Stimulated activated CD8-positive, alpha-beta memory T cell treated with anti-CD3 and anti-CD28 coated beads, Interleukin-15, amount 100 ng/mL, for 24 hours (primary cell): ENCODE measurements around the gene APLP2.
"Not testable (repeated sequence)": the region's sequence is repeated elsewhere in the genome, so short reads cannot be mapped to it uniquely, and the experiment has no call there.

Experiments used
- DNase-seq: peaks from one replicate; pipeline ENCODE4 v3.0.0-alpha.2; 2020; ENCODE audit warnings: low read depth

The APLP2 gene

DNA sequence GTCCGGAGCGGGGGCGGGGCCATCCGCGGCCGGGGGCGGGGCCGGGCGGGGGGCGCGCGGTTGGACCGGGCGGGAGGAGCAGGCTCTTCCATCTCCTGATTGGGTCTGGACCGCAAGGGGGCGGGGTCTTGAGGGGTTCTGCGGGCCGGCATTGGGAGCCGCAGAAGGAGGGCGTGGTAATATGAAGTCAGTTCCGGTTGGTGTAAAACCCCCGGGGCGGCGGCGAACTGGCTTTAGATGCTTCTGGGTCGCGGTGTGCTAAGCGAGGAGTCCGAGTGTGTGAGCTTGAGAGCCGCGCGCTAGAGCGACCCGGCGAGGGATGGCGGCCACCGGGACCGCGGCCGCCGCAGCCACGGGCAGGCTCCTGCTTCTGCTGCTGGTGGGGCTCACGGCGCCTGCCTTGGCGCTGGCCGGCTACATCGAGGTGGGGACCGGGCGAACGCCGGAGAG lies at the start of gene APLP2:
TSS of gene APLP2 (plus strand) at position 236 of the 450 bp plus-strand sequence. CDS start at position 320, 84 bp downstream.
- peak; percentile 92 for DNase-seq

DNA sequence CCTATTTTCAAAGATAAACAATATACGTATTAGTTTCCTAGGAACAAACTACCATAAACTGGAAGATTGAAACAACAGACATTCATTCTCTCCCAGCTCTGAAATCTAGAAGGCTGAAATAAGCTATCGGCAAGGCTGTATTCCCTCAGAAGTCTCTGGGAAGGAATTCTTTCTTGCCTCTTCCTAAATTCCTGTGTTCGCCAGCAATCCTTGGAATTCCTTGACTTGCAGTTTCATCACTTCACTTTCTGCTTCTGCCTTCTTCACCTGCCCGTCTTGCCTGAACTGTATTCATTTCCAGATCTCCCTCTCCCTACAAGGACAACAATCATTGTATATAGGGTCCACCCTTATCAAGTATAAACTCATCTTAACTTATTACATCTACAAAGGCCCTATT lies 49.4 kb upstream of the APLP2 start:
- no peak for DNase-seq

GRCh38 chr11:130021606-130022005 lies 48.1 kb upstream of the APLP2 start:
- DNase-seq = not testable (repeated sequence)

DNA sequence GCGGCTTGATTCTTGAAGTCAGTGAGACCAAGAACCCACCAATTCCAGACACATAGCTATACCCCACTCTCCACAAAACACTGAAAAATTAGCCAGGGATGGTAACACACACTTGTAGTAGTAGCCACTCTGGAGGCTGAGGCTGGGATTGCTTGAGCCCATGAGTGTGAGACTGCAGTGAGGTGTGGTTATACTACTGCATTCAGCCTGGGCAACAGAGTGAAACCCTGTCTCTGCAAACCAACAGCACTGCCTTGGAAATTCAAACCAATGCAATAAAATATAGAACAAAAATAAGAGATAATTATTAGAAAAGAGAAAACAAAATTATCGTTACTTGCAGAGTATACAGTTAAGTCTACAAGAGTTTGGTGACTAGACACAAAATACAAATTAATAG lies 46.9 kb upstream of the APLP2 start:
- DNase-seq = no peak

- no peak for DNase-seq
These were observed 46.5 kb upstream of the APLP2 start for GRCh38 chr11:130023204-130023603.

GRCh38 chr11:130024361-130024760 lies 45.3 kb upstream of the APLP2 start:
- DNase-seq = no peak

DNA sequence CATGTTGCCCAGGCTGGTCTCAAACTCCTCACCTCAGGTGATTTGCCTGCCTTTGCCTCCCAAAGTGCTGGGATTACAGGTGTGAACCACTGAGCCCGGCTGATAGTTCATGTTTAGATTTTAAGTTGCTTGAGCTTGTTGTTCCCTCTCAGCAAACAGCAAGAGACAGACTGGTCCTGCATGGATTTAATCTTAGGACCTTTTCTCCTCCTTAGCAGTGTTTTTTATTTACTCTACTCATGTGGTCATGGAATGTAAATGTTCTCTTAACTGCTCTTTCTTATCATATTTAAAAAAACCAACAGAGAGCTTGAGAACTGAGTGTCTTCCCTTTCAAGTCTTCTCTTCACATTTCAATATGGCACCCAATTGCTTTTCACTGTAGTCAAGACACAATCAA lies 44.3 kb upstream of the APLP2 start:
- no peak for DNase-seq

- no peak for DNase-seq
These were observed 40.6 kb upstream of the APLP2 start for GRCh38 chr11:130029137-130029536.

- DNase-seq = no peak
These were observed 38.6 kb upstream of the APLP2 start for GRCh38 chr11:130031056-130031455.

DNA sequence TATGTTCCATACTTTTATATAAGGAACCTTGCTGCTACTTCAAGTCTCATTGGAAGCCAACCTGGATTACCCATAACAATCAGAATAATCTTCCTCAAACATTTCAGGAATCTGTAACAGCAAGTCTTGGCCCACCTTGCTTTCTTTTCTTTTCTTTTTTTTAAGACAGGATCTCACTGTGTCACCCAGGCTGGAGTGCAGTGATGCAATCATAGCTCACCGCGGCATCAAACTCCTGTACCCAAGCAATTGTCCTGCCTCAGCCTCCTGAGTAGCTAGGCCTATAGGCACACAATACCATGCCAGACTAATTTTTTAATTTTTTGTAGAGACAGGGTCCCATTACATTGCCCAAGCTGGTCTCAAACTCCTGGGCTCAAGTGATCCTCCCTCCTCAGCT lies 37.7 kb upstream of the APLP2 start:
- DNase-seq = no peak

DNA sequence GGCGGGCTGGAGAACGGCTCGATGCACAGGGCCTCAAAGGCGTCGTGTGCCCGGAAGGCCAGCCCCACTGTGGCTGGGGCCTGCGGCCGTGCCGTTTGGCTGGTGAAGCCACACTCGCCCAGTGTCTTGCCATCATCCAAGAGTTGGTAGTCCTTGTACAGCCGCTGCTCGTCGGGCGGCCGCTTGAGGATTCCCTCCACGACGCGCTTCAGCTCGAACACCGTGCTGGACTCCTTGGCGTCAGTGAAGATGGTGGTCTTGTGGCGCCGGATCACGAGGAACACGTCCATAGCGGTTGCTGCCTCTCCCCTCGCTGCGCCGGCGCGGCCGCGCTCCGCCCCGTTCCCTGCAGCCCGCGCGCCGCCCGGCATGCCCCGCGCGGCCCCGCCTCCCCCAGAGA lies 36.8 kb upstream of the APLP2 start:
- no peak for DNase-seq

GRCh38 chr11:130034236-130034635 lies 35.5 kb upstream of the APLP2 start:
- DNase-seq = no peak

DNA sequence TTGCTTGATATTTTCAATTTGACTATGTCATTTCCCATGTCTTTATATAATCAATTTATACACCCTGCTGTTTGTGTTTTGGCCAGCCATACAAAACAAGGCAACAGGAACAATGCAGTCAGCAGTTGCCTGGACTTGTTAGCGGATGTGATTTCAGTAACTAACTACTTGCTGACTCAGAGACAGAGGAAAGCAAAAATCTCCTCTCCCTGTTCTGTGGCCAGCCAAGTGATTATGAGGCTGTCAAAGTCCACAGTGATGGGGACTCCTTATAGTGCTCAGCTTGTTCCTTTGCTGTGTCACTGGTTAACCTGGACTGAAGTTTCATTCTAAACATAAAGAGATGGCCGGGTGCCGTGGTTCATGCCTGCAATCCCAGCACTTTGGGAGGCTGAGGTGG lies 32.6 kb upstream of the APLP2 start:
- DNase-seq = no peak

DNA sequence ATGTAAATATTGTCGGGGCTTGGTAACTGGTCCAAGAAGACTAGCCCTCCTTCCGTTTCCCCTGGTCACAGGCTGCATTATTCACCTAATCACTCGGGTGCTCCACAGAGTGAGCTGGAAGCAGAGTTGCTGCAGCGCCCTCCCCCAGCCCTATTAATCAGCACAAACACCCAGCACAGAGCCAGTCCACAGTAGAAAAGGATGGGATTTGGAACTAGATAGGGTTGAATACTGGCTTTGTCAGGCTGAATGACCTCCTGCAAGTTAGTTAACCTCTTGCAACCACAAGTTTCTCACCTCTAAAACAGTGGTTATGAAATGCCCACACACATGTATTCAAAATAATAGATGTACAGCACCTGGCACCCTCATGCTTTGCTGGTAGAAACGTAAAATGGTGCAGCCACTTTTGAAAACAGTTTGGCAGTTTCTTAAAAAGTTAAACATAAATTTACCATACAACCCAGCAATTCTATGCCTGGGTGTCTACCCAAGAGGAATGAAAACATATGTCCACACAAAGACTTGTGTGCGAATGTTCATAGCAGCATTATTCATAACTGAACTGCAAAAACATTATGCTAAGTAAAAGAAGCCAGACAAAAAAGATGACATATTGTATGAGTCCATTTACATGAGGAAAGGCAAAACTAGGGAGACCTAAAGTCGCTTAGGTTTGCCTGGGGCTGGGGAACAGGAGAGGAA lies 31.7 kb upstream of the APLP2 start:
- DNase-seq = no peak

GRCh38 chr11:130040281-130040940 lies 29.3 kb upstream of the APLP2 start:
- no peak for DNase-seq

DNA sequence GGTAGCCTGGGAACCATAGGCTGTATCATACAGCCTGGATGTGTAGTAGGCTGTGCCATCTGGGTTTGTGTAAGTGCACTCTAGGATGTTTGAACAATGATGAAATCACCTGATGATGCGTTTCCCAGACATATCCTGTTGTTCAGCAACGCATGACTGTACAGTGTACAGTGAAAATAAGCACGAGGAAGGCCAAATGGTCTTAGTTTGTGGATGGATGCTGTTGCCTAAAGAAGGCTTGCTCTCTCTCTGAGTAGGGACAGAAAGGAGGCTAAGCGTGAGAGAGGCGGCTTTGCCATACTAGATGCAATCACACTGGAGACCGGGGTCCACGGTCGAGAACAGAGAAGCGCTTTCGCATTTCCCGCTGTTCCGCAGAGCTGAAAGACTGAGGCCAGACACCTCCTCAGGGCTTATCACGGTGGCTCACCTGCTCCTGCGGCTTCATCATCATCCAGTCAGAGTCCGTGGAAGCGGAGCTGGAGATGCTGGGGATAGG lies 27.6 kb upstream of the APLP2 start:
- DNase-seq = no peak

DNA sequence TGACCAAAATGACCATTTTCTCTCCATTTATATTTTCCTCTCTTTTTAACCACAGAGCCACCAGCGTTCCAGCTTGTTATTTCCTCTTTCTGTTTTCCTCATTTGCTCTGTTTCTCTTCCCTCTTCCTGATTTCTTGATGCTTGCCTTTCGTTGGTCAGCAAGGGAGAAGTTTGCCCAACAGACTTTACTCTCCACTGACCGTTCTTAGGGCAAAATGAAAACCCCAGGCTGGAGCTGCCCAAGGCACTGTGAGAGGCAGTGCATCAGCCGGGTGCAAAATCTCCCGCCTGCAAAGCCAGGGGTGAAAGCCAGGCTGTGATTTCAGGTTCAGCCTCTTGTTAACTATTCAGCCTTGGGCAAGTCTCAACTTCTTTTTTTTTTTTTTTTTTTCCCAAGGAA lies 26.1 kb upstream of the APLP2 start:
- DNase-seq = no peak

- DNase-seq = no peak
These were observed 22.6 kb upstream of the APLP2 start for GRCh38 chr11:130047141-130047540.

DNA sequence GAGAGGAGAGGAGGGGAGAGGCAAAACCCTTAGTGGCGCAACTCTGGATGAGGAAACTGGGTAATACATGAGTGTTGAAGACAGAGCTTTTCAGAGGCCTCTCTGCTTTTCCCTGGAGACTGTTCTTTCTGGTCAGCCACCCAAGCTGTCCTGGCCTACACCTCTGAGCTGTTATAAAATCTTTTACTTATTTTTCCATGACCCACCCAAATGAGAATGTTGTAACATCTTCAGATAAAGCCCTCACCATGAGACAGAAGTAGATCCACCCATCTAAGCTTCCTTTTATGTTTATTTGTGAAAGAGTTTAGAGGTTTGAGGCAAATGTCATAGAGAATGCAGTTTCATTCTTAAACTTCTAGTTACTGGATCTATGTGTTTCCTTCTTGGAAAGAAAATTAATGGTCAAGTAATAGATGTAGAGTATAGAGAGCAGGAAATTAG lies 20.3 kb upstream of the APLP2 start:
- no peak for DNase-seq

GRCh38 chr11:130050257-130050656 lies 19.4 kb upstream of the APLP2 start:
- DNase-seq = no peak

DNA sequence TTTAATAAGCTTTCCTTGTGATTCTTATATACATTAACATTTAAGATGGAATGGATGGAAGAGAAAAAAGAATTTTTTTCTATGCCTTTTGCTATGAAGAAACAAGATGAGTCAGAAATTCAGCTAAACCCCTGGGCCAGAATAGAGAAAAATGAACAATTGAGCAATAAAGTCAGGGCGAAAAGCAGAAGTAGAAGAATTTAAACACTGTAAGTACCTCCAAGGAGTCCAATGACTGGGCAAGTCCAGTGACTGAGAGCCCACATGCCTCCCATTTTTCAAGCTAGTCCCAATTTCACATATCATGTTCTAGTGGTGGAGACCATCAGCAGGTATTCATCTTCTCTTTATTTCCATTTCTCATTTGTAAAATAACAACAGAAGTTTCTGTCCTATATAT lies 18.6 kb upstream of the APLP2 start:
- DNase-seq = no peak

DNA sequence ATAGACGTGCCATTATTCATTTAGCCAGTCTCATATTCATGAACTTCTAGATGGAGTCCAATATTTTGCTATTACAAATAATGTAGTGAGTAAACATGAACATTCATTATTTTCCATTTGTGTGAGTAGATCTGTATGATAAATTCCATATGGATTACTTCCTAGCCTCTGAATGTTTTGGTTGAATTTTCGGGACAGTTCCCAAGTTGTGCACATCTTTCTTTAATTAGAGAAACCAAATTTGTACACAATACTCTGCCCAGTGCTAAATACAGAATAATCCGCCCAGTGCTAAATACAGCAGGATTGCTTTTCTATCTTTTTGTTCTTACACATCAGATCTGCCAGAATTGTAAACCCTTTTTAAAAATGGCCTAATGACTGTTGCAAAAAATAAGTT lies 17.1 kb upstream of the APLP2 start:
- DNase-seq = no peak

DNA sequence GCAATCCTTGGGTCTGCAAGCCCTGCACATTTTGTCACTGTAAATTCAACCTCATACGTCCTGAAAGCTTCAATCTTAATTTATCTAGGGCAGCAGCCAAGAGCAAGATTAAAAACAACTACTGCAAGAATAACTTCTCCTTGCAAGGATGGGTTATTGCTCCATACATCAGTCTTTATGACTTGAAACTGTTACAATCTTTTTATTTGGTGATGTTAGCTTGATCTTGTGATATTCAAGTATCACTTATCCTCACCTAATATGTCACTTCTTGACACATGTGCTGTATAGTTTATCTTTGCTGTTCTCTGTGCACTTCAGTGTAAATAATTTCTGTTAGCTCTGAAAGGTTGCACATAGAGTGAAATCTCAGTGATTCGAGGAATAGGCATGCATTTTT lies 14.7 kb upstream of the APLP2 start:
- DNase-seq = no peak

- DNase-seq = no peak
These were observed 14.1 kb upstream of the APLP2 start for GRCh38 chr11:130055617-130056016.
